Epithelial cell of proximal tubule (primary cell): ENCODE results near the gene PDE4D. TPM values are rescaled to one million over a fixed set of nuclear protein-coding genes. Genes with fewer than 3 reads are reported as not detected.

ENCODE experiments used
- DNase-seq: peaks from one replicate; pipeline ENCODE4 v3.0.0-alpha.2; 2011; ENCODE audit warnings: low read depth
- H3K4me3 ChIP-seq: 2 replicates; pipeline ENCODE4 v1.5.1; 2011; ENCODE audit warnings: low read depth, mild to moderate bottlenecking, low read length
- CTCF ChIP-seq: conservative IDR thresholded peaks from 2 replicates; pipeline ENCODE4 v1.5.1; 2012; ENCODE audit warnings: low read depth, mild to moderate bottlenecking, low read length
- total RNA-seq: library from RNA; depleted of rRNA; stranded (reverse); fragments of >200 nt; gene quantifications from 2 replicates; pipeline ENCODE4 v1.2.3, GENCODE V29; 2015

Gene PDE4D
- total RNA-seq, 1 donor from 2014 or later: 18.4 TPM

DNA sequence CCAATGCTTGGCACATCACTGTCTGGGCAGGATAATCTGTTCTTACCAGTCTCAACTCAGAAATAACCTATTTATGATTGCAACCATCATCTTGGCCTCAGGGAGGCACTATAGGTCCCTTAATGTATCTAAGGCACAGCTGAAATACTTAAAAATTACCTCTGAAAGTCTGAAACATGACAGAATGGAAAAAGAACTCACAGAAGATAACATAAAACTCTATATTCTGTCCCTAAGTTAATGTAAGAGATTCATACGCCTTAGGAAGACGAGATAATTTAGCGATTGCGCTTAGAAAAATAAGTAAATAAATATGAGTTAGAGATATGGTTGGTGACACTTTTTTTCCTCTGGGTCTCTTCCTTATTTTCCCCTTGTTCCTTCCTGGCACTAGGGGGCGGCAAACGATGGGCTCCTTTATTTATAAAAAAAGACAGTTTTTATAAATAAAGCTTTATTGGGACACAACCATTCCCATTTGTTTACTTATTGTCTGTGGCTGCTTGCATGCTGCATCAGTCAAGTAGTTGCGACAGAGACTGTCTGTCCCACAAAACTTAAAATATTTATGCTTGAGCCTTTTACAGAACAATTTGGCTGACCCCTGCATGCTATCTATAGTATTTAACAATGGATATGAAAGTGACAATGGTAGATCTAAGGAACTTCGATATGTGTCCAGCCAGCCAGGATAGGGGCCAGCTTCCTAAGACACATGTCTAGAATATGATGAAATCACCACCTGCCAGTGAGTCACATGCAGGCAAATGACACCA, 79.6 kb downstream of the PDE4D start:
- peak; percentile 67 for DNase-seq
- peak; percentile 72 for TF ChIP-seq CTCF
- H3K4me3 ChIP-seq: no peak overlapping the region

DNA sequence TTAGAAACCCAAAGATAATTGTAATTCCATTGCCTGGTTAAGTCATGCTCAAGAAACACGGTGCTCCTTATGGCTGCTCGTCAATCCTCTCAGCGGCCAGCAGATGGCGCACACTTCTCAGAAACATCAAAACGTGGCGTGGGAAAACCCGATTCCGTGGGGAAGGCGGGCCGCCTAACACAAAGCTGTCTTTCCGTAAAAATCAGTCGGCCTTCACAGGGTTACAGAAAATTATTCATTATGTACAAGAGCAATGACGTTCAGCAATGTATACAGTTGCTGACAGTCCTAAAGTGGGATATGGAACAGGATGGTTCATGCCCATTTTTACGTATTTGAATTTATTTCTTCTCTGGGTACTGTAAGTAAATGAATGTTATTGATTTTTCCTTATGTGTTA, 83.5 kb downstream of the PDE4D start:
- peak; percentile 91 for TF ChIP-seq CTCF
- peak overlapping the region; percentile 23 for H3K4me3 ChIP-seq
- no peak for DNase-seq

DNA sequence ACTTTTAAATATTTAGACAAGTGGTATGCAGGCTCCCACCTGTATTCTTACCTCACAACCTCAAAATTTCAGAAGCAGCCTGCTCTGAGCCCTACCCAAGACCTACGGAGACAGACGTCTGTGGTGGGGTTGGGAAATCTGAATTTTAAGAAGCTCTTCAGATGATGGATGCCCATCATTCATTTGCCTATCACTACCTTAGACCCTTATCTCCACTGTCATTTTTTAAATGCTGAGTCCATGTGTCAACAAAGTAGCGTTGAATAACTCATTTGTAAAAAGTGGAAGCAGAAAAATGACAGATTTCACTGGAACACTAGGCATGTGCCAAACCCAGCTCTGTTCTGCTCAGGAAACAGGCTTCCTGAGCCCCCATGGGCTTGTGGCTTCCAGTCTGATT, 85.7 kb downstream of the PDE4D start:
- DNase-seq: no peak
- no peak overlapping the region for H3K4me3 ChIP-seq
- no peak for TF ChIP-seq CTCF

GRCh38 chr5:59800347-59800893, 93.1 kb downstream of the PDE4D start:
- TF ChIP-seq CTCF: no peak
- no peak for DNase-seq
- no peak overlapping the region for H3K4me3 ChIP-seq

DNA sequence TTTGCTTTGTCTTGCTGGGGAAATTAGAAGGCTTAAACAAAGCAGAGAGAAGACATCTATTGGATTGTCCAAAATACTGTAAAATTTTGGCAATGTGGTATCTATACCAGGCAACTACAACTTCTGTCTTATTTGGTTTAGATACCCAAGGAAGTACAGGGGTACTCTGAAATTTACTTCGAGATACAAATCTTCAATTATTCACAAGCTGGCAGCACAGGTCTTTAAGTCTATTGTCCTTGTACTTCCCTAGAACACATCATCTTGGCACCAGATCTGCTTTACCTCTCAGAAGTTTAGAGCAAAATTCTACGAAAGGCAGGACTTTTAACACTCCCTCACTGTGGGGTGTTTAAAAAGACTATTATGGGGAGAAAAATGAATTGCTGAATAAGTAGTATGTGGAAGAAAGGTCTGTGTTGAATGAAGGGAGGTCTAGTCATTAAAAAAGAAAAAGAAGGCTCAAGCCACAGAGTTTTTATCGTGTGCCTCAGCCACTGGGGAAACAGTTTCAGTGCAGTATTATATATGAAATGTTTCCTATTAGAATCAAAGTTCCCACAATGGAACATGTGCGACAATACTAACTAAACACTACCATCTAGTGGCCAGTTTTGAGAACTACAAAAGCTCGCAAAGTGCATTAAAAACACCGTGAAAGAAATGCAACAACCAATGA, 93.7 kb downstream of the PDE4D start:
- no peak overlapping the region for H3K4me3 ChIP-seq
- peak; percentile 72 for TF ChIP-seq CTCF
- DNase-seq: no peak

GRCh38 chr5:59798862-59799667, 94.5 kb downstream of the PDE4D start:
- no peak overlapping the region for H3K4me3 ChIP-seq
- no peak for TF ChIP-seq CTCF
- DNase-seq: peak; percentile 63
